Astrocyte of the spinal cord (primary cell): Measurements from ENCODE around the gene PPP1R9B.

Experiments used
- DNase-seq: peaks from one replicate; pipeline ENCODE4 v3.0.0; 2011; ENCODE audit warnings: low read depth, low spot score
- H3K4me3 ChIP-seq: 2 replicates; pipeline ENCODE4 v1.5.1; 2011; ENCODE audit warnings: low read depth, mild to moderate bottlenecking, low read length, moderate library complexity
- CTCF ChIP-seq: IDR thresholded peaks from 2 replicates; pipeline ENCODE4 v1.5.1; 2012; ENCODE audit warnings: low read depth, mild to moderate bottlenecking, low read length, inconsistent platforms
- in situ Hi-C: cut with HindIII; loops from 2 replicates; pipeline ENCODE4 v1.10.0; 2017; ENCODE audit warnings: low sequenced_read_pairs

PPP1R9B gene

GRCh38 chr17:50163843-50164696, 13.6 kb upstream of the PPP1R9B start:
- no peak for DNase-seq
- no peak overlapping the region for H3K4me3 ChIP-seq
- in situ Hi-C loops: no loop called here
- no peak for TF ChIP-seq CTCF

- in situ Hi-C loops: no loop called here
- H3K4me3 ChIP-seq: no peak overlapping the region
- TF ChIP-seq CTCF: no peak
- DNase-seq: no peak
Measured at GRCh38 chr17:50162466-50163254, 12.2 kb upstream of the PPP1R9B start.

- no peak overlapping the region for H3K4me3 ChIP-seq
- TF ChIP-seq CTCF: no peak
- DNase-seq: no peak
- in situ Hi-C loops: no loop called here
Measured at GRCh38 chr17:50161911-50162288, 11.4 kb upstream of the PPP1R9B start.

- H3K4me3 ChIP-seq: peak overlapping the region; percentile 61
- peak; percentile 87 for DNase-seq
- in situ Hi-C loops: no loop called here
- peak; percentile 88 for TF ChIP-seq CTCF
Measured at GRCh38 chr17:50161023-50161910, 10.8 kb upstream of the PPP1R9B start.

- DNase-seq: no peak
- no peak for TF ChIP-seq CTCF
Measured at GRCh38 chr17:50157891-50158290, 7.4 kb upstream of the PPP1R9B start.

More at GRCh38 chr17:50157891-50158290, 7.4 kb upstream of the PPP1R9B start:
- in situ Hi-C loops: no loop called here
- H3K4me3 ChIP-seq: no peak overlapping the region
